Hematopoietic multipotent progenitor cell treated with erythropoietin and hydrocortisone succinate and interleukin-3 and kit ligand, for 17 days (in vitro differentiated cells): ENCODE measurements around the gene NEXN.

Experiments
- DNase-seq: peaks from one replicate; pipeline ENCODE4 v3.0.0-alpha.2; 2015; ENCODE audit warnings: low spot score

Gene NEXN

DNA sequence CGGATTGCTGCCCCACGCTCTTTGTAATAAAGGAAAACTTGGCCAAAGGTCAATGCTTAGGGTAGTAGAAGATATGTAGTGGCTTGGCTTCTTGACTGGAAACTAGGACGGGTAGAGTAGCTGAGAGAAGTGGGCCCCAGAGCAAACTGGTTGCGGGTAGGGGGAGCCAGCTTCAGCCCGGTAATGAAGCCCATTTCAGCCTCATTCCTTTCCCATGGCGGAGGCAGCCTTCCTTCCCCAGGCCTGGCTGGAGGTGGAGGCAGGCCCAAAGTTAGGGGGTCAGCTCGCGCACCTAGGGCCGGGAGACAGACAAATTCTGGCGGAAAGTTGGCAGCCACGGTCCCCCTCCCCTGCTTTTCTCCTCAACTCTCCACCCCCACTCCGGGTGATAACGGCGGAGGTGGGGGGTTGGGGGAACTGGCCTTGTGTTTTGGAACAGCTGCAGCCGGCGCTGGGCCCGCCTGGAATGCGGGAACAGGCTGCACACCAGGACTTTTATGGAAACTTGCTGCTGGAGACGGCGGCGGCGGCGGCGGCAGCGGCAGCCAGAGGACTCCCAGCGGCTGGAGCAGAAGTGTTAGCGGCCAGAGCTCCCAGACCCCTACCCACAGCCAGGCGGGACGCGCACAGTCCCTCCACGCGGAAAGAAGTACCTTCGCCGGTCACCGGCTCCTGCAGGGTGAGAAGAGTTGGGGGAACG is at the start of gene NEXN:
Gene NEXN (plus strand): TSS at position 544 of the 700 bp plus-strand sequence. CDS start 27,483 bp downstream, outside the sequence.
- no peak for DNase-seq

GRCh38 chr1:77841574-77841973 is 46.9 kb upstream of the NEXN start:
- DNase-seq = no peak

DNA sequence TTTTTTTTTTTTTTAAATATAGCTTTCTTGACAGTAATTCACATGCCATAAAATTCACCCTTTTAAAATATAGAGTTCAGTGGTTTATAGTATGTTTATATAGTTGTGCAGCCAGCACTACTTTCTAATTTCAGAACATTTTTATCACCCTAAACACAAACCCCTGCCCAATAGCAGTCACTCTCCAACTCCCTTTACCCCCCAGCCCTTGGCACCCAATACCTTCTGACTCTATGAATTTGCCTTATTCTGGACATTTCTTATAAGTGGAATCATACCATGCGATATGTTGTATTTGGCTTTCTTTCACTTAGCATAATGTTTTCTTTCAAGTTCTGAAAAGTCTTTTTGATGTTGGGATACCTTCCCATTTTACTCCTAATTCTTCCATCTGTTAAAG is 42.5 kb upstream of the NEXN start:
- no peak for DNase-seq

- DNase-seq = no peak
Measured at GRCh38 chr1:77846966-77847365, 41.5 kb upstream of the NEXN start.

DNA sequence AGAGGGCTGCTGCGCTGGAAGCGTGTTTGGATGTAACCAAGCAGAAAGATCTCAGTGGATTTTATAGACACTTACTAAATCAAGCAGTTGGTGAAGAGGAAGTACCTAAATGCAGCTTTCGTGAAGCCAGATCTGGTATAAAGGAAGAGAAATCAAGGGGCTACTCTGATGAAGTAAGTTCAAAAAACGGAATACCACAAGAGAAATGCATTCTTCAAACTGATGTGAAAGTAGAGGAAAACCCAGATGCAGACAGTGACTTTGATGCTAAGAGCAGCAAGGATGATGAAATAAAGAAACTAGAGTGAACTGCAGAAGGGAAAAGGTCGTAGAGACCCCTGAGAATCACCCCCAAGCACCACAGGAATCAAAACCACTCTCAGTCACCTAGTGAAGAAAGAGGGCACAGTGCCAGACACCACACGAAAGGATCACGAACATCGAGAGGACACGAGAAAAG is 40.8 kb upstream of the NEXN start:
- no peak for DNase-seq

DNA sequence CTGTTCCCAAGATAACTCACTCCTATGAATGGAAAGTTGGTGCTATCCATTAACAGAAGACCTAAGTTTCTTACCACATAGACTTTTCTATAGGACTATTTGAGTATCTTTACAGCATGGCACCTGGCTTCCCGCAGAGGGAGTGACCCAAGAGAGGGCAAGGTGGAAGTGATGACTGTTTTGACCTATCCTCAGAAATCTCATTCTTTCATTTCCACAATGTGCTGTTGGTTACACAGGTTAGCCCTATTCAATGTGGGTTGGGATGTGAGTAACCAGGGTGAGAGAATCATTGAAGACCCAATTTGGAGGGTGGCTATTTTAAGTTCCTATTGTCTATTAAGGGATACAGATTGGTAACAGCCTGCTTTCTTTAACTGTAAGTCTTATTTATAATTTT is 38.3 kb upstream of the NEXN start:
- DNase-seq = no peak

- DNase-seq = no peak
Measured at GRCh38 chr1:77857552-77857951, 30.9 kb upstream of the NEXN start.

GRCh38 chr1:77858725-77859124 is 29.7 kb upstream of the NEXN start:
- no peak for DNase-seq

- no peak for DNase-seq
Measured at GRCh38 chr1:77859248-77859647, 29.2 kb upstream of the NEXN start.

- no peak for DNase-seq
Measured at GRCh38 chr1:77866296-77866695, 22.1 kb upstream of the NEXN start.

DNA sequence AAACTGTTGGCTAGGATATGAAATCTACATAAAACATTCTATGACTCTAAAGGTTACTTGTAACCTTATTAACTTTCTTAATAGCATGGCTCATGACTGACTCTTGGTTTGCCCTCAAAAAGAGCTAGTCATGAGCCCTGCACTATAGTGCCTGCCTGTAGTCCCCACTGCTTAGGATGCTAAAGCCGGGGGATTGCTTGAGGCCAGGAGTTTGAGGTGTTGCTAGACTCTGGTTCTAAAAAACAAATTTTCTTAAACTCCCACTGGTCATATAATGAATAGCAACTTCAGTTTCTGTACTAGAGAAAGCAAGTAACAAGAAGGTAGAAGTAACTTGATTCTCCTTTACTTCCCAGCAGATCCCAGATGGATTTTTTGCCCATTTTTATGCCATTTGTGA is 15.8 kb upstream of the NEXN start:
- DNase-seq = no peak

GRCh38 chr1:77873461-77873860 is 15.0 kb upstream of the NEXN start:
- no peak for DNase-seq

DNA sequence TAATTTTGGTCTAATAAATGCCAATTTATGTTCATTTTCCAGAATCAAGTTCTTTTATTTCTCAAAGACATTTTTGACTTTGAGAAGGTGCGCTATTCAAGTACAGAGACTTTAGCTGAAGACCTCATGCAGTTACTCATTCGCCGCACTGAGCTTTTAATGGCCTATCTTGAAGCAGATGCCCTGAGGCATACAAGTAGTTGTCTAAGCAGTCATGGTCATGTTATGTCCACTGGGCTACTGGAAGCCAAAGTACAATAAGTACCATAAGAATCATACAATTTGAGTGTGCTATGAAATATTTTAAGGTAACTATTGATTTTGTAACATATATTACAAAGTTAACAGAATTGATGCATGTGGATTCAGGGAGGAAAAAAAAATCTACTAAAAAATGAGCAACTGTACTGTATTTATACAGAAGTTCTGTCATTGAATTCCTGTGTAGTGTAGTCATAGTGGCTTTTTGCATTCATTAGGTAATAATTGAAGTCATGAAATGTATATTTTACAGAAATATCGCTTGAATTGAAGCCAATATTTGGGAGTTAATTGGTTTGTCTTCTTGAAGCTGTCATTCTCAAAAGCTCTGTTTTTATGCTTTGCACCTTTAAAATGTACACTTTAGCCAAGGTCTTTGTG is 13.5 kb upstream of the NEXN start:
- DNase-seq = no peak

GRCh38 chr1:77876884-77877283 is 11.5 kb upstream of the NEXN start:
- DNase-seq = no peak

GRCh38 chr1:77881061-77881460 is 7.4 kb upstream of the NEXN start:
- DNase-seq = no peak

DNA sequence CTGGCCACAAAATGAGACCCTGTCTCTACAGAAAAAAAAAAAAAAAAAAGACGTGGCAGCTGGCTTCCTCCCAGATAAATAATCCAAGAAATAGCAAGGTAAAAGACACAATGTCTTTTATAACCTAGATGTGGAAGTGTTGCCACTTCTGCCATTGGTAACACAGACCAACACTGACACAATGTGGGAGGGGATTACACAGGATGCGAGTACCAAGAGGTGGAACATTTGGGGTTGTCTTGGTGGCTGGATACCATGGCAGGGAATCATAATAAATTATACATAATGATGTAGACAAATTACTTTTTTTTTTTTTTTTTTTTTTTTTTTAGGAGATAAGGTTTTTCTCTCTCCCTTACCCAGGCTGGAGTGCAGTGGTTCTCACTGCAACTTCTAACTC is 6.0 kb upstream of the NEXN start:
- no peak for DNase-seq

- no peak for DNase-seq
Measured at GRCh38 chr1:77888781-77889642, 588 bp downstream of the NEXN start.

DNA sequence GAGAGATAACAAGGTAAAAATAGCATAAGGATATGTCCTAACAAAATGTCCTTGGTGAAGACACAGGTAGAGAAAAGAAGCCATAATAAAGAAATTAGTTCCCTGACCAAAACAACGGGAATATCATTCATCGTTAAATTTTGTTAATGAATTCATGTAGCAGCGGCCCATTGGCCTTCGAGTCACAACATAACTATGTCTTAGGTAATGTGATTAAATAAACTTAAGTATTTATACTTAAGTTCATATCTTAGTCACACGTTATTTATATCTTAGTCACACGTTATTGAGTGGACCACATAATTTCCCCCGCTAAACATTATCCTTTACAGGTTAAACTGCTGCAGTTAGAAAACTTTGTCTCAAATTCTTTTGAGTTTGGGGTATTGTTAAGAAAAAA is 1.2 kb downstream of the NEXN start:
- DNase-seq = no peak

DNA sequence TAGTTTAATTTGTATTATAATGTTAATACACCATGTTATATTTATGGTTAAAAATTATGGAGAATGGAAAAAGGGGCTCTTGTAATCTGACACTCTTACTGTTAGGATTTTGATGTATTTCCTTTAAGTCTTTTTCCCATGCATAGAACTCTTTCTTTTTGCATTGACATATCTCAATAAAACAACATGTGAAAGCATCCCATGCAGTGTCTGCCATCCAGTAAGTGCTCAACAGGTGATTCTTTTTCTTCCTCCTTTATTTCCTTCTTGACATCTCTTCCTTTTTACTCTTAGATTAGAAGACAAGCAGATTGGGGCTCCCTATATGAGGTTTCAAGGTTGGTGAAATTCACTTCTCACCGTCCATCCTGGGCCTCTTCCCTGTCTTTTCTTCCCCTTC is 2.8 kb downstream of the NEXN start:
- no peak for DNase-seq

DNA sequence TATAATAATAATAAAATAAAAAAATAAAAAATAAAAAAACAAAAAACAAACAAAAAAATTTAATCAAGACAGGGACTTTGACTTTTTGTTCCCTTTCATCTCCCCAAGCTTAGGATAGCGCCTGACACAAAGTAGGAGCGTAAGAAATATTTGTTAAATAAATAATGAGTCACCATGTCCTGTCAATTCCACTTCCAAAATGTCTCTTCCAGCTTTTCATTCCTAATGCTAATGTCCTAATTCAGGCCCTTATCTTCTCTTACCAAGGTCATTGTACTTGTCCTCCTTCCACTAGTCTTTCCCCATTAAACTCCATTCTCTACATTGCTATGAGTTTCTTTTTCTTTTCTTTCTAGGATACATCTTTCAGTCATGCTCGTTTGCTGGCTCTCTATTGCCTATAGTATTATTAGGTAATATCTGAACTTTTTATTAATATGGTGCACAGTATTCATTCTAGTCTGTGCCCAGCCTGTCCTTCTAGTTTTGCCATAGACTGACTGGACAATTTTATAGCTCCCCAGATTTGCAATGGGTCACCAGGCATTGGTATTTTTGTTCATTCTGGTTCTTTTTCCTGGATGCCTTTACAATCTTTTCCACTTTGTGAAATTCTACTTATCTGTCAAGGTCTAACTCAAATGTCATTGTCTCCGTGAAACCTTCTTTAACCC is 11.4 kb downstream of the NEXN start:
- no peak for DNase-seq

GRCh38 chr1:77900687-77901293 is 12.4 kb downstream of the NEXN start:
- peak; percentile 12 for DNase-seq

- DNase-seq = no peak
Measured at GRCh38 chr1:77905603-77906002, 17.2 kb downstream of the NEXN start.
